ENCODE results near the gene SRCAP.

Gene SRCAP

GRCh38 chr16:30677931-30678585 is 20.9 kb upstream of the SRCAP start:
- ChIA-PET CTCF (interaction anchor here (1.0 to 4.5 kb wide), 4 partner anchors 11 to 49 kb away, joined by 3 to 28 read pairs (median 4); no protein-coding TSS in a partner anchor), POLR2A (interaction anchor here (0.6 kb wide), 1 partner anchor 23 kb away, joined by 4 read pairs; no protein-coding TSS in a partner anchor)
- no peak for DNase-seq (ENCODE audit: extremely low spot score)
- TF ChIP-seq, protein P1, sequence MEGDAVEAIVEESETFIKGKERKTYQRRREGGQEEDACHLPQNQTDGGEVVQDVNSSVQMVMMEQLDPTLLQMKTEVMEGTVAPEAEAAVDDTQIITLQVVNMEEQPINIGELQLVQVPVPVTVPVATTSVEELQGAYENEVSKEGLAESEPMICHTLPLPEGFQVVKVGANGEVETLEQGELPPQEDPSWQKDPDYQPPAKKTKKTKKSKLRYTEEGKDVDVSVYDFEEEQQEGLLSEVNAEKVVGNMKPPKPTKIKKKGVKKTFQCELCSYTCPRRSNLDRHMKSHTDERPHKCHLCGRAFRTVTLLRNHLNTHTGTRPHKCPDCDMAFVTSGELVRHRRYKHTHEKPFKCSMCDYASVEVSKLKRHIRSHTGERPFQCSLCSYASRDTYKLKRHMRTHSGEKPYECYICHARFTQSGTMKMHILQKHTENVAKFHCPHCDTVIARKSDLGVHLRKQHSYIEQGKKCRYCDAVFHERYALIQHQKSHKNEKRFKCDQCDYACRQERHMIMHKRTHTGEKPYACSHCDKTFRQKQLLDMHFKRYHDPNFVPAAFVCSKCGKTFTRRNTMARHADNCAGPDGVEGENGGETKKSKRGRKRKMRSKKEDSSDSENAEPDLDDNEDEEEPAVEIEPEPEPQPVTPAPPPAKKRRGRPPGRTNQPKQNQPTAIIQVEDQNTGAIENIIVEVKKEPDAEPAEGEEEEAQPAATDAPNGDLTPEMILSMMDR (IDR thresholded peaks at IDR 0.05; ENCODE audit: control extremely low read depth, extremely low read depth, low read depth, missing control alignments), result no peak

GRCh38 chr16:30678586-30678970 is 20.4 kb upstream of the SRCAP start:
- ChIA-PET CTCF (interaction anchor here (1.0 to 4.5 kb wide), 4 partner anchors 11 to 50 kb away, joined by 3 to 28 read pairs (median 4); no protein-coding TSS in a partner anchor), POLR2A (interaction anchor here (0.6 kb wide), 1 partner anchor 23 kb away, joined by 4 read pairs; no protein-coding TSS in a partner anchor)
- no peak for DNase-seq (ENCODE audit: extremely low spot score)
- TF ChIP-seq, protein P1 (IDR thresholded peaks at IDR 0.05; ENCODE audit: control extremely low read depth, extremely low read depth, low read depth, missing control alignments), result no peak

DNA sequence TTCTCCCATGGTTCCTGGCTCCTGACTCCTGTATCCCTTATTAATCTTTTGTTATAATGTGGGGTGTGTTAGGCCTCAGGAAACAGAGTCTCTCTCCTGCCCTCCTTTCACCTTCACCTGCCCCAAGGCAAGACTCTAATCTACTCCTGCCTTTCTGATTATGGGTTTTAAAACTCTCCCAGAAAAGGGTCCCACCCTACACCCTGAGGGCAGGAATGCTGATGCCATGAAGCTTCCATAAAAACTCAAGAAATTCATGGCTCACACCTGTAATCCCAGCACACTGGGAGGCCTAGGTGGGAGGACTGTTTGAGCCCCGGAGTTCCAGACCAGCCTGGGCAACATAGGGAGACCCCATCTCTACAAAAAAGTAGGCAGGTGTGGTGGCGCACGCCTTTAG is 18.6 kb upstream of the SRCAP start:
- TF ChIP-seq, protein P1 (IDR thresholded peaks at IDR 0.05; ENCODE audit: control extremely low read depth, extremely low read depth, low read depth, missing control alignments), result no peak
- ChIA-PET CTCF (interaction anchor here (4.5 kb wide), 1 partner anchor 14 kb away, joined by 28 read pairs; no protein-coding TSS in a partner anchor), POLR2A (no interaction called here)
- DNase-seq (ENCODE audit: extremely low spot score), result no peak

DNA sequence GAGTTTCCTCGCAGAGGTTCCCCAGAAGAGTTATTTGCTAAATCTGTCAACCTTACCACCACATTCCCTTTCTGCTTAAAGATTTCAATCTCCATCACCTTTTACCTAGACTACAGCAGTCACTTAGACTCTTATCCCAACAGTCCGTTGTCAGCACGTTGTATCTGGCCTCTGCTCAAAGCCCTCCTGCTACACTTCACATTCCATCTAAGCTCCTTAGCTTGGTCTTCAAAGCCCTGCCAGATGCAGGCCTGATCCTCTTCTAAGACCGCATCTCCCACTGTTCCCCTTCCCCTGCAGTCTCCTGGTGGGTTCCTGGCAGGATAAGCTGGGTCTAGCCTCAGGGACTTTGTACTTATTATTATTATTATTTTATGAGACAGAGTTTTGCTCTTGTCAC is 10.3 kb upstream of the SRCAP start:
- TF ChIP-seq, protein P1 (IDR thresholded peaks at IDR 0.05; ENCODE audit: control extremely low read depth, extremely low read depth, low read depth, missing control alignments), result no peak
- ChIA-PET POLR2A (no interaction called here), CTCF (interaction anchor here (1.0 to 2.0 kb wide), 2 partner anchors 11 to 43 kb away, joined by 3 to 5 read pairs; no protein-coding TSS in a partner anchor)
- DNase-seq (ENCODE audit: extremely low spot score), result no peak

- no peak for DNase-seq (ENCODE audit: extremely low spot score)
- ChIA-PET POLR2A (no interaction called here), CTCF (interaction anchor here (1.1 to 7.0 kb wide), 4 partner anchors 9 to 262 kb away, joined by 3 to 64 read pairs (median 10); partner anchors contain the start of genes DCTPP1 and FBRS)
- TF ChIP-seq, protein P1 (IDR thresholded peaks at IDR 0.05; ENCODE audit: control extremely low read depth, extremely low read depth, low read depth, missing control alignments), result no peak
Observed at GRCh38 chr16:30691907-30692306, 7.1 kb upstream of the SRCAP start.

DNA sequence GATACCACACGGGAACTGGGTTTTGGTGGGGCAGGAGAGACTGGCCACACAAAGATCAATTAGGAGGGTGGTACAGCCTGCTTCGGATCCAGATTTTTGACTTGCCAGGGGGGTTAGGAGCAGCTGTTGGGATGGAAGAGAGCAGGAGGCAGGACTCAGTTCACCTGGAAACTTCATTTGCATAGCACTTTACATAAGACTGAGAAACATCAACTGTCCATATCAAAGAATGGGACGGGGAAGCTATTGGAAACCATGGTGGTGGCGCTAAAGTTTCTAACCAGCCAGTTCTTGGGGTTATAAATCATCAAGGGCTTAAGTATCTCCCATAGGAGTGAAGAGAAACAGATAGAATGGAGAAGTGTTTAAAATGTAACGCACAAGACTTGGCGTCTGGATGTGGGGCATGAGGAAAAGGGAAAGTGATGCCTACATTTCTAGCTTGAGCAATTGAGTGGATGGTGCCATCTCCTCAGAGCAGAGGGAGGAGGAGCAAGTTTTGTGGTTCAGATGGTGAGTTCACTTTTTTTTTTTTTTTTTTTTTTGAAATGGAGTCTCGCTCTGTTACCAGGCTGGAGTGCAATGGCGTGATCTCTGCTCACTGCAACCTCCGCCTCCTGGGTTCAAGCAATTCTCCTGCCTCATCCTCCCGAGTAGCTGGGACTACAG is 6.4 kb upstream of the SRCAP start:
- ChIA-PET CTCF (interaction anchor here (1.1 to 7.0 kb wide), 13 partner anchors 9 to 262 kb away, joined by 3 to 64 read pairs (median 7); partner anchors contain the start of genes DCTPP1, FBRS and ZNF764), POLR2A (no interaction called here)
- TF ChIP-seq, protein P1 (IDR thresholded peaks at IDR 0.05; ENCODE audit: control extremely low read depth, extremely low read depth, low read depth, missing control alignments), result no peak
- no peak for DNase-seq (ENCODE audit: extremely low spot score)

Measured in GM10248 (cell line).